Tibial nerve (tissue), 4 donors: ENCODE results near the gene CYP46A1.

ENCODE experiments used
- CTCF ChIP-seq, 5 experiments: fragments of 200-600 bp in 3 of 5; fragments of 450-650 bp in 2 of 5; sonication (generic) in 3 of 5; IDR thresholded peaks; one replicate each; pipeline ENCODE4 v1.5.1; 2016 to 2019; ENCODE audit warnings: antibody characterized with exemption in 5 of 5, mild to moderate bottlenecking in 3 of 5, moderate library complexity in 2 of 5
- EP300 ChIP-seq, 2 donors: sonication (generic); formaldehyde crosslinking; IDR thresholded peaks; one replicate each; pipeline ENCODE4 v1.6.1; 2017; ENCODE audit warnings: antibody characterized with exemption in 2 of 2, mild to moderate bottlenecking in 1 of 2
- POLR2A ChIP-seq, 2 donors: fragments of 450-650 bp; IDR thresholded peaks; one replicate each; pipeline ENCODE4 v1.6.1; 2017; ENCODE audit warnings: antibody characterized with exemption in 2 of 2, mild to moderate bottlenecking in 2 of 2, moderate library complexity in 2 of 2

GRCh38 chr14:99675951-99676350 lies 8.1 kb upstream of the CYP46A1 start:
- no peak for TF ChIP-seq EP300 (IDR thresholded peaks at IDR 0.05)
- TF ChIP-seq POLR2A (IDR thresholded peaks at IDR 0.05): no peak
- TF ChIP-seq CTCF (IDR thresholded peaks at IDR 0.05): no peak
